ENCODE data around the gene CORO2A. TPM values are rescaled to one million over a fixed set of nuclear protein-coding genes. Genes with fewer than 3 reads are reported as not detected.
"Not testable (repeated sequence)": the region's sequence is repeated elsewhere in the genome, so short reads cannot be mapped to it uniquely, and the experiment has no call there.

Gene CORO2A
- total RNA-seq, 1 donor from 2014 or later, result 2.4 TPM

DNA sequence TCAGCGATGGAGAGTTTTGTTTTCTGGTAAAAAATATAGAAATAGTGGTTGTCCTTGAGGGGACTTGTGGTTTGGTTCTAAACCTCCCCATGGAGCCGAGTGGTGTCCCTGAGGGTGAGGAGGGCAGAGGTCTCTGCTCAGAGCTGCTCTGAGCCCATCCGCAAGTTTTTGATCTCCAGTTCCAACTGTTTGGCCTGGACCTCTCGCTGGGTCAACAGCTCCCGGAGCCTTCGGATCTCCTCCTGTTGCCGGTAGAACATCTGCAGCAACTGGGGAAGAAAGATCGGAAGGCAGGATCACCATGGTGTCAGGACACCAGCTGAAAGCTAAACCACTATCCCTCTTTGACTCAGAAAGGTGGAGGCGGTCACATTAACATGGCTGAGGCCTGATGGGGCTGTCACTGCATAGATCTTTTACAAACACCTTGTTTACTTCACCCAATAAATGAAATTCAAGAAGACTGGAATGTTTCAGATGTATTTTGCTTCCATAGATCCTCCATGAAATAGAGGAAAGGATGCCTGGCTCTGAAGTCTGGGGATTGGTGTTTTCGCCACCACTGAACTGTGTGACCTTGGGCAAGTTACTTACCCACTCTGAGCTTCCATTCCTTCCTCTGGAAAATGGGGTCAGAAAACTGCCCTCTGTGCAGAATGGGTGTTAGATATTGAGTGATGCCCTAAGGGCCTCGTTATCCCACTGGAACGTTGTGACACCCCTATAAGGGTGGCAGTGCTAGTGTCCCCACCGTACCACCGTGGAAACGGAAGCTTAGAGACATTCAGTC lies 67.6 kb downstream of the CORO2A start:
- no peak for DNase-seq (ENCODE audit: low spot score)
- no peaks in the 10 kb centered on the region for H3K4me1 ChIP-seq
- no peaks in the 10 kb centered on the region for H3K4me1 Mint-ChIP-seq
- H4K20me1 ChIP-seq (ENCODE audit: low read depth), result no peaks in the 10 kb centered on the region
- H3K4me3 Mint-ChIP-seq, result no peak overlapping the region
- no peak overlapping the region for H3K9ac ChIP-seq
- no peak overlapping the region for H3K4me3 ChIP-seq
- H3K36me3 ChIP-seq, result no peaks in the 10 kb centered on the region
- H3K27me3 Mint-ChIP-seq (ENCODE audit: insufficient read depth, low read depth), result peaks cover 17% of the 10 kb centered on the region
- peaks cover 4% of the 10 kb centered on the region for H3F3A ChIP-seq (ENCODE audit: low read depth)
- H3K79me2 ChIP-seq (ENCODE audit: low read depth), result no peaks in the 10 kb centered on the region
- no peak overlapping the region for H2AFZ ChIP-seq (replicated peaks)
- no peak for TF ChIP-seq EZH2 (IDR thresholded peaks at IDR 0.05)
- TF ChIP-seq EZH2phosphoT487 (IDR thresholded peaks at IDR 0.05), result no peak
- TF ChIP-seq, protein P1, sequence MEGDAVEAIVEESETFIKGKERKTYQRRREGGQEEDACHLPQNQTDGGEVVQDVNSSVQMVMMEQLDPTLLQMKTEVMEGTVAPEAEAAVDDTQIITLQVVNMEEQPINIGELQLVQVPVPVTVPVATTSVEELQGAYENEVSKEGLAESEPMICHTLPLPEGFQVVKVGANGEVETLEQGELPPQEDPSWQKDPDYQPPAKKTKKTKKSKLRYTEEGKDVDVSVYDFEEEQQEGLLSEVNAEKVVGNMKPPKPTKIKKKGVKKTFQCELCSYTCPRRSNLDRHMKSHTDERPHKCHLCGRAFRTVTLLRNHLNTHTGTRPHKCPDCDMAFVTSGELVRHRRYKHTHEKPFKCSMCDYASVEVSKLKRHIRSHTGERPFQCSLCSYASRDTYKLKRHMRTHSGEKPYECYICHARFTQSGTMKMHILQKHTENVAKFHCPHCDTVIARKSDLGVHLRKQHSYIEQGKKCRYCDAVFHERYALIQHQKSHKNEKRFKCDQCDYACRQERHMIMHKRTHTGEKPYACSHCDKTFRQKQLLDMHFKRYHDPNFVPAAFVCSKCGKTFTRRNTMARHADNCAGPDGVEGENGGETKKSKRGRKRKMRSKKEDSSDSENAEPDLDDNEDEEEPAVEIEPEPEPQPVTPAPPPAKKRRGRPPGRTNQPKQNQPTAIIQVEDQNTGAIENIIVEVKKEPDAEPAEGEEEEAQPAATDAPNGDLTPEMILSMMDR (IDR thresholded peaks at IDR 0.05), result no peak
- peaks cover 10% of the 10 kb centered on the region for H3K27me3 ChIP-seq
- H3K9me3 ChIP-seq (ENCODE audit: low read depth), result no peaks in the 10 kb centered on the region
- H3K36me3 Mint-ChIP-seq, result no peaks in the 10 kb centered on the region
- no peak overlapping the region for H3K27ac ChIP-seq
- H3K4me2 ChIP-seq, result no peak overlapping the region
- no peaks in the 10 kb centered on the region for H3K9me3 Mint-ChIP-seq
- no peak overlapping the region for H3K27ac Mint-ChIP-seq

DNA sequence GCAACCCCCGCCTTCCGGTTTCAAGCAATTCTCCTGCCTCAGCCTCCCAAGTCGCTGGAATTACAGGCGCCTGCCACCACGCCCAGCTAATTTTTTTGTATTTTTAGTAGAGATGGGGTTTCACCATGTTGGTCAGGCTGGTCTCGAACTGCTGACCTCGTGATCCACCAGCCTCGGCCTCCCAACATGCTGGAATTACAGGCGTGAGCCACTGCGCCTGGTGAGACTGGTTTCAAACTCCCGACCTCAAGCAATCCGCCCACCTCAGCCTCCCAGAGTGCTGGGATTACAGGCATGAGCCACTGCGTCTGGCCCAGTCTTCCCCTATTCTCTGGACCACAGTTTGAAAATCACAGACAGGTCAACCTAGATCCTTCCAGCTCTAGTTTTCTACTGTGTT lies 68.3 kb downstream of the CORO2A start:
- not testable (repeated sequence) for H3K27ac Mint-ChIP-seq; H3K4me3 Mint-ChIP-seq; H3K36me3 Mint-ChIP-seq; H3K9me3 Mint-ChIP-seq; H2AFZ ChIP-seq (replicated peaks); H3K4me1 Mint-ChIP-seq; H3K27ac ChIP-seq; H3K9me3 ChIP-seq (ENCODE audit: low read depth); H3K4me3 ChIP-seq; H3K4me2 ChIP-seq; H3K79me2 ChIP-seq (ENCODE audit: low read depth); DNase-seq (ENCODE audit: low spot score); H3K9ac ChIP-seq; H4K20me1 ChIP-seq (ENCODE audit: low read depth); H3F3A ChIP-seq (ENCODE audit: low read depth); H3K36me3 ChIP-seq; H3K4me1 ChIP-seq
- H3K27me3 Mint-ChIP-seq (ENCODE audit: insufficient read depth, low read depth), result peaks cover 21% of the 10 kb centered on the region
- H3K27me3 ChIP-seq, result peaks cover 18% of the 10 kb centered on the region

DNA sequence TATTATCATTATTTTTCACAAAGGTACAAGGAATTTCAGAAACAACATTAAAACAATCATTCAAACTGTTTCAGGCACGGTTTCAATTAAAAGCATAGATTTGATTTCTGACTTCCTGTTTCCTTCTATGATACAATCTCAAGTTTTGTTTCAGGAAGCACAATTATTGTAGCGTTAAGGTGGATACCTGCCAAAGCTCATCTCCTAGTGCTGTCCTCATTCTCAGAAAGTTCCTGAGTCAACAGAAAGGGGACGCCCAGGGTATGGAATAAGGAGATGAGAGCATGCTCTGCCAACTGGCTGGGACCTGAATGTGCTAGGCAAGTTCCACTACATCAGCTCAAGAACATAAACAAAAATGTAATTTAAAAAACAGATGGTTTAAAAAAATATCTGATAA lies 71.4 kb downstream of the CORO2A start:
- Mint-ChIP-seq H3K27ac (no peak overlapping the region), H3K4me1 (peaks cover 6% of the 10 kb centered on the region), H3K9me3 (no peaks in the 10 kb centered on the region), H3K36me3 (no peaks in the 10 kb centered on the region), H3K4me3 (no peak overlapping the region), H3K27me3 (ENCODE audit: insufficient read depth, low read depth) (peaks cover 28% of the 10 kb centered on the region)
- no peaks in the 10 kb centered on the region for H3K4me1 ChIP-seq
- peaks cover 33% of the 10 kb centered on the region for H3K27me3 ChIP-seq
- no peaks in the 10 kb centered on the region for H3K36me3 ChIP-seq
- TF ChIP-seq EZH2 (IDR thresholded peaks at IDR 0.05) (no peak), EZH2phosphoT487 (IDR thresholded peaks at IDR 0.05) (no peak)
- TF ChIP-seq, protein P1 (IDR thresholded peaks at IDR 0.05), result no peak
- no peak overlapping the region for H3K4me3 ChIP-seq
- H3K9ac ChIP-seq, result no peak overlapping the region
- DNase-seq (ENCODE audit: low spot score), result no peak
- no peaks in the 10 kb centered on the region for H3K9me3 ChIP-seq (ENCODE audit: low read depth)
- no peak overlapping the region for H3K4me2 ChIP-seq
- no peaks in the 10 kb centered on the region for H4K20me1 ChIP-seq (ENCODE audit: low read depth)
- peaks cover 21% of the 10 kb centered on the region for H3F3A ChIP-seq (ENCODE audit: low read depth)
- H3K79me2 ChIP-seq (ENCODE audit: low read depth), result no peaks in the 10 kb centered on the region
- no peak overlapping the region for H3K27ac ChIP-seq
- no peak overlapping the region for H2AFZ ChIP-seq (replicated peaks)

DNA sequence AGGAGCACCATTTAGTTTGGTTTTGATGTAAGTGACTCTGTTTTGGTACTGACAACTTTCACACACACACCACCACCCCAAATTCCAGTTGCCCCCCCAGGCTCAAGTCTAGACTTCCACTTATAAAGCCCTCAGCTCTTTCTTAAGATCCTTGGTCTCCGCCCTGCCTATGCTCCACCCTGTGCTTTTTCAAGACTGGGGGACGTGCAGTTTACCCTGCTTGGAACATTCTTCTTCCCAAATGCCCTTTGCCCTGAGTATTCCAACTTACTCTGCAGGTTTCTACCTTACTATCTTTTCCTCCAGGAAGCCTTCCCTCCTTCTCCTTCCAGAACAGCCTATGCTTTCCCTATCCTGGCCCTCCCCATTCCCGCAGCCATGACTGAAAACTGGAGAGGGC lies 72.0 kb downstream of the CORO2A start:
- Mint-ChIP-seq H3K4me3 (no peak overlapping the region), H3K36me3 (no peaks in the 10 kb centered on the region), H3K4me1 (peaks cover 6% of the 10 kb centered on the region), H3K9me3 (no peaks in the 10 kb centered on the region), H3K27ac (no peak overlapping the region), H3K27me3 (ENCODE audit: insufficient read depth, low read depth) (peaks cover 28% of the 10 kb centered on the region)
- H3K27me3 ChIP-seq, result peaks cover 33% of the 10 kb centered on the region
- no peaks in the 10 kb centered on the region for H3K36me3 ChIP-seq
- H2AFZ ChIP-seq (replicated peaks), result no peak overlapping the region
- H3F3A ChIP-seq (ENCODE audit: low read depth), result peaks cover 21% of the 10 kb centered on the region
- no peak overlapping the region for H3K4me3 ChIP-seq
- H3K9me3 ChIP-seq (ENCODE audit: low read depth), result no peaks in the 10 kb centered on the region
- no peak overlapping the region for H3K9ac ChIP-seq
- H4K20me1 ChIP-seq (ENCODE audit: low read depth), result no peaks in the 10 kb centered on the region
- no peak overlapping the region for H3K4me2 ChIP-seq
- H3K27ac ChIP-seq, result no peak overlapping the region
- no peaks in the 10 kb centered on the region for H3K79me2 ChIP-seq (ENCODE audit: low read depth)
- H3K4me1 ChIP-seq, result no peaks in the 10 kb centered on the region
- TF ChIP-seq, protein P1 (IDR thresholded peaks at IDR 0.05), result no peak
- no peak for TF ChIP-seq EZH2 (IDR thresholded peaks at IDR 0.05)
- TF ChIP-seq EZH2phosphoT487 (IDR thresholded peaks at IDR 0.05), result no peak
- DNase-seq (ENCODE audit: low spot score), result no peak

Measured in neural progenitor cell (in vitro differentiated cells).